ENCODE data around the gene NEDD9.

Gene NEDD9, protein sequence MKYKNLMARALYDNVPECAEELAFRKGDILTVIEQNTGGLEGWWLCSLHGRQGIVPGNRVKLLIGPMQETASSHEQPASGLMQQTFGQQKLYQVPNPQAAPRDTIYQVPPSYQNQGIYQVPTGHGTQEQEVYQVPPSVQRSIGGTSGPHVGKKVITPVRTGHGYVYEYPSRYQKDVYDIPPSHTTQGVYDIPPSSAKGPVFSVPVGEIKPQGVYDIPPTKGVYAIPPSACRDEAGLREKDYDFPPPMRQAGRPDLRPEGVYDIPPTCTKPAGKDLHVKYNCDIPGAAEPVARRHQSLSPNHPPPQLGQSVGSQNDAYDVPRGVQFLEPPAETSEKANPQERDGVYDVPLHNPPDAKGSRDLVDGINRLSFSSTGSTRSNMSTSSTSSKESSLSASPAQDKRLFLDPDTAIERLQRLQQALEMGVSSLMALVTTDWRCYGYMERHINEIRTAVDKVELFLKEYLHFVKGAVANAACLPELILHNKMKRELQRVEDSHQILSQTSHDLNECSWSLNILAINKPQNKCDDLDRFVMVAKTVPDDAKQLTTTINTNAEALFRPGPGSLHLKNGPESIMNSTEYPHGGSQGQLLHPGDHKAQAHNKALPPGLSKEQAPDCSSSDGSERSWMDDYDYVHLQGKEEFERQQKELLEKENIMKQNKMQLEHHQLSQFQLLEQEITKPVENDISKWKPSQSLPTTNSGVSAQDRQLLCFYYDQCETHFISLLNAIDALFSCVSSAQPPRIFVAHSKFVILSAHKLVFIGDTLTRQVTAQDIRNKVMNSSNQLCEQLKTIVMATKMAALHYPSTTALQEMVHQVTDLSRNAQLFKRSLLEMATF

GRCh38 chr6:11232193-11232769 is at the start of gene NEDD9:
NEDD9 (minus strand) TSS chr6:11232668; CDS start chr6:11232515, 153 bp downstream.
- DNase-seq (ENCODE audit: insufficient read length, low spot score) (peak; percentile 95), FAIRE-seq (peak; percentile 85)

GRCh38 chr6:11282245-11282644 is 49.8 kb upstream of the NEDD9 start:
- FAIRE-seq, result no peak
- no peak for DNase-seq (ENCODE audit: insufficient read length, low spot score)

DNA sequence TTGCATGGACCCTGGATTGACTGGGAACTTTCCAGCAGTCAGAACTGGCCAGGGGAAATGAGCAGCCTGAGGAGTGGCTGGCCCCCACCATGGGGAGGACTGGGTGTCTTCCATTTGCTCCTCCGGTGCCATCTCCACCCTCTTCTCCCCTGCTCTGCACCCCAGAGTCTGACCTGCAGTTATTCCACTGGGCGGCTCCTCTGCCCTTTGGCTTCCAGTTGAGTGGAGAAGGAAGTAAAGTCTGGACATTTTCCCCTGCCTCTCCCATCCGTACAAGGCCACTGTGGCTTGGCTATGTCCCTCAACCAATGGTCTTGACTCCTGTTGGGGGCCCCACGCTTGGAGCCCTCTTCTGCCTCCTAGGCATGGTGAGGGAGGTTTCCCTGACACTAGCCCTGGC is 47.9 kb upstream of the NEDD9 start:
- no peak for DNase-seq (ENCODE audit: insufficient read length, low spot score)
- no peak for FAIRE-seq

DNA sequence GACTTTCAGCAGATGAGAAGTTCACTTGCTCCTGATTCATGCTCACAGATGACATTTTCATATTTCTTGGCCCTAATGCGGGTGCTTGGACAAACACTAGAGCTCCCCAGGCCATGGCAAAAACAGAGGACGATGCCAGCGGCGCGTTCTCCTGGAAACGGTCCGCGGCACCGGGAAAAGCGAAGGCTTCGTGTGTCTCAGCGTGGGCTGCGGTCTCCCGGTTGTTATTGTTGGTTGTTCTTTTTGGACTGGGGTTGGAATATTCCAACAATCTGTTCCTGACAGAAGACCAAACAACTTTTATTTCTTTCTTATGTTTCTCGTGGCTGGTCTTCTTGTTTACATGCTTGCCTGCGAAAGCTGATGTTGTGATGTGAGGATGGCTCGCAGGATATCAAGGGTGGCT is 46.8 kb upstream of the NEDD9 start:
- DNase-seq (ENCODE audit: insufficient read length, low spot score) (no peak), FAIRE-seq (no peak)

GRCh38 chr6:11278207-11278559 is 45.7 kb upstream of the NEDD9 start:
- no peak for FAIRE-seq
- DNase-seq (ENCODE audit: insufficient read length, low spot score), result no peak

DNA sequence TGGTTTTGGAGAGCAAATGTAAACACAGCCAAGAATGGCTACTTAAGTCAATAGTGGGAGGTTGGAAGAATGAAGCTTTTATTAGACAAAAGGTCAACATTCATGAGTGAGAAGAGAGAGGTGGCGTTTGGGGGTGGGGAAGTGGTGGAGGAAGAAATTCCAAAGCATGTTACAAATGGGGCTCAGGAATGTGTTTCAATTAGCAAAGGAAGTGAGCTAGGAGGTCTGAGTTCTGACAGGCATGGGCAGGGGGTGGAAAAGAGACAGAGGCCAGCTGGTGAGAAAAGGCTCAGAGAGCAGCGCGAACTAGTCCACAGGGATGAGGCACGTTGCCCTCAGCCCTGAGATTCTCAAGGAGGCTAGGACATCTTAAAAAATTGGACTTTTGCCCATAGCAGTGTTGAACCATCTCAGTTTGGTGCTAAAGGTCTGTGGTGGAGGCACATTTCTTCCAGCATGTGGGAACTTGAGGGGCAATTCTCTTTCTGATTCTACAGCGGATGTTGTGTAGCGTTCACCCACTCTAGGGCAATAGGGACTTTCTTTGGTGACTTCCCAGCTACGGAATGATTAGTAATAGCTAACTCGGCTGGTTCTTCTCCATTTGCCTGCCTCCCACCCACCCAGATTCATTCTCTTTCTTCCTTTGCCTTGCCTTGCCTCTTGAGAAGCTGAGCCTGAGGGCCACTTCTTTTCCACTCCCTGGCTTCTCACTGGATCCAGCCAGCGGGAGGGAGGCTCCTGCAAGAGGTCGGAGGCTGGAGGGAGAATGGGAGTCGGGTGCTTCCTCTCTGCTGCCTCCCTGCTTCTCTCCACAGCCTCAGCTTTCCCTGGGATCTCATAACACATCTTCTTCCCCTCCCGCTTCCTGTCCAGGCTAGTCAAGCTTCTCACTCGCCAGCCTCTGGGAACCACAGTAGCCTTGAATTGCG is 45.1 kb upstream of the NEDD9 start:
- peak; percentile 36 for FAIRE-seq
- DNase-seq (ENCODE audit: insufficient read length, low spot score), result peak; percentile 78

DNA sequence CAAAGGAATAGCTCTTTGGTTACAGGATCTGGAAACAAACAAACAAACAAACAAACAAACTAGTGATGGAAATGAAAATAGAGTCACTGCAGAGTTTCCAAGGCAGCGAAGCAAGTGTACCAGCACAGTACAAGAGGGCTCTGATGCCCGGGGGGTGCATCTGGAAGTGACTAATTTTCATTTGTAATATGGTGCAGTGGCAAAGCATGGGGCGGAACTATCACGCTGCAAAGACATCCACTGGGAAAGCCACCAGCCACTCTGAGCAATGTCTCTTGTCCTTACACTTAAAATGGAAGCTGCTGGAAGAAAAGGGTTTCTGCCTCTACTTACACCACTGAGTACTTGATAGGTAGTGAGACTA is 44.4 kb upstream of the NEDD9 start:
- FAIRE-seq (no peak), DNase-seq (ENCODE audit: insufficient read length, low spot score) (no peak)

GRCh38 chr6:11276228-11276627 is 43.8 kb upstream of the NEDD9 start:
- FAIRE-seq, result no peak
- no peak for DNase-seq (ENCODE audit: insufficient read length, low spot score)

DNA sequence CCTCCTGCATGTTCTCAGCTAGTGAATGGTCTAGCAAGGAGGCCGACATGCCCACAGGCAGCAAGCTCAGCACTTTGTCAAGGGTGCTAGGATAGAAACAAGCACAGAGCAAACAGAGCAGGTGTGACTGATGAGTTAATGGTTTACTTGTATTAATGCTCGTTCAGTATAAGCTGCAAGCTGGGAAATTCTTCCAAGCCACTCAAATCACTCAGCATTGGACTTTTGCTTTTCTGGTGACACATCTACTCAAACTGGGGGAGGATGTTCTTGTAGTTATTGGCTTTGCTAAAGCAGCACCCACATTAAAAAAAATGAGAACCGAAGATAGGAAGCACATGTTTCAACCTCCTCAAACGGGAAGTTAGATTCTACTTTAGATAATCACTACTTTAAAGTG is 43.1 kb upstream of the NEDD9 start:
- FAIRE-seq (no peak), DNase-seq (ENCODE audit: insufficient read length, low spot score) (no peak)

- FAIRE-seq, result no peak
- DNase-seq (ENCODE audit: insufficient read length, low spot score), result no peak
These were observed 41.1 kb upstream of the NEDD9 start for GRCh38 chr6:11273406-11274065.

DNA sequence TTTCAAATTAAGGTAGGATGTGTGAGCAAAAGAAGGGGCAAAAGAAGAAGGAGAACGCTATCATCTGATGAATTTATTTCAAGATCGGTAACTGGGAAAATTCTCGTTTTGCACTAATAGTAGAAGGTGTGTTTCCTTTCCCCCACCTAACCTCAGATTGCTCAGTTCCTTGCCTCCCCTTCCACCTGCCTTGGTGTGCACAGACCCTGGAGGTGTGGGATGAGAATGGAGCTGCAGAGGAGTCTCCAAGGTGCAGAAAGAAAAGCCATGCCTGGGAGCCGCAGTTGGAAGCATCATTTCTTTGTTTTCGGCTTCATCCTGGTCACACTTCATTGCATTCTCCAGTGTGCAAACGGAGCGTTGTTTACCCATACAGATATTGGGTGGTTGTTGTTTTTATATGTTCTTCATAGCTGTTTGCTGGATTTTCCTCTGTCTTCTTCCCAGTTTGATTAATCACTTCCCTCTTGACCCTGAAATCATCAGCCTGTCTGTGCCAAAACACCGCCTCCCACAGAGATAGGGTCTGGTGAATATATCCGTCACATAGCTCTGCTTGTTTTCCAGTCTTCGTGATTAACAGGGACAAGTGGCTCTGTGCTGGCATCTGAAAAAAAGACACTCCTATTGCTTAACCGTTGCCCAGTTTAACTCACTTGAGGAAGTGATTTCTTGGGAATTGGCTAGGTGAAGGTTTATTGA is 40.2 kb upstream of the NEDD9 start:
- no peak for DNase-seq (ENCODE audit: insufficient read length, low spot score)
- no peak for FAIRE-seq

GRCh38 chr6:11271228-11272020 is 39.0 kb upstream of the NEDD9 start:
- DNase-seq (ENCODE audit: insufficient read length, low spot score) (no peak), FAIRE-seq (no peak)

DNA sequence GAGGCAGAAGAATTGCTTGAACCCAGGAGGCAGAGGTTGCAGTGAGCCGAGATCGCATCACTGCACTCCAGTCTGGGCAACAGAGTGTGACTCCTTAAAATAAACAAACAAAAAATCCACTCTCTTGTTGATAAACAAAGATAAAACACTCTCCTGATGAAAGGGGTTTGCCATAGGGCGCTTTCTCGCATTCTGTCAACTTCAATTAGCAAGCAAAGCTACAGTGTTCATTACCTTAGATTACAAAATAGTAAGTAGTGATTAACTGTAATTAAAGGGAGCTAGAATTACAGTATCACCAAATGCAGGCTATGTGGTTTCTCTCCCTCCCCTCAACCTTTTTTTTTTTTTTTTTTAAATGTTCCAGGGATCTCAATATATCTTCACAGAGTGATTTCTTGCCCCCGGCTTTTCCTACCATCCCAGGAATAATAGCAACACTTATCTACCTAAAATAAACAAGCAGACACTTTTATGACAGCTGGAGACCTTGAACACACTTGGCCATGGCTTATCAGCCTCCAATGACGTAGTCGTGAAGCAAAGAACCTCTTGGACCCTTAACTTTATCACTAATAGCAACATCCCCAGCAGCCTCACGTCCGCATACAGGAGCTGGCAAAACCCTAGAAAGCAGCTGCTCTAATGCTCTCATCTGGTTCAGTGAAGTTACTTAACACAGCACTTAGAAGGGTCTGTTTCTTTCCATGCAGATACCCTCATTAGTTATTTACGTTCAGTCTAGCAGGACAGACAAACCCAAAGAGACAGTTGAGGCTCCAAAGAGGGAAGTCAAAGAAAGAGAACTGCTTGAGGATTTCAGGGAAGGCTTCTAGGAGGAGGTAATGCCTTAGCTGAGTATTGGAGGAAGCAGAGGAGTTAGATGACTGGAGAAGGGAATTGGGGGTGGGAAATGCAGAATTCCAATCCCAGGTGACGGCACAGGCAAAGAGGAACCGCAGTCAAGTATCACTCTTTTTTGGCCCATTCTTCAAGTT is 37.9 kb upstream of the NEDD9 start:
- DNase-seq (ENCODE audit: insufficient read length, low spot score) (no peak), FAIRE-seq (no peak)

DNA sequence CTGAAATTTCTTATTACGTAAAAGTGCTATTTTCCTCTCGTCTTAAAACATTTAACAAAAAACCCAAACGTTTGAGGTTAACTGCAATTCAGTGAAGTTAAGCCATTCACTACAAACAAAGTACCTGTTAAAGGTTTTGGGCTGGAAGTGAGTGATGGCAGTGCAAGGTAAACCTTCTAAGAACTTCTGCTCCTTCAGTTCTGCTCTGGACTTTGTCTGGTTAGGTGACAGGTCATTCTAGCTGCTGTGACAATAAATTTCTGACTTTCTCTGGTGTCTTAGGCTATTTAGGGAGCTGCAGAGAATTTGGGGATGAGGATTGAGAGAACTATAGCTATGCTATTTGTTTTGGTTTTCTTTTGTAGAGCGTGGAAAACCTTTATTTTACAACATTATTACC is 36.5 kb upstream of the NEDD9 start:
- FAIRE-seq (no peak), DNase-seq (ENCODE audit: insufficient read length, low spot score) (no peak)

GRCh38 chr6:11266926-11267325 is 34.5 kb upstream of the NEDD9 start:
- no peak for FAIRE-seq
- no peak for DNase-seq (ENCODE audit: insufficient read length, low spot score)

DNA sequence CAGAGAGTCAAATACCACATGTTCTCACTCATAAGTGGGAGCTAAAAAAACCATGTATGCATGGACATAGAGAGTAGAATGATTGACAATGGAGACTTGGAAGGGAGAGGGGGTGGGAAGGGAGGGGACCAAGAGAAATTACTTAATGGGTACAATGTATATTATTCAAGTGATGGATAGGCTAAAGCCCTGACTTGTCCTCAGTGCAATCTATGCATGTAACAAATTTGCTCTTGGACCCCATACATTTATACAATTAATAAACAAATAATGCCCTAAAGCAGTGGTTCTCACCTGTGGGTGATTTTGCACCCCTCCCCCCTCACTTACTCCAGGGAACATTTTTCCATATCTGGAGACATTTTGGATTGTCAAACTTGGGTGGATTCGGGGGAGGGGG is 33.5 kb upstream of the NEDD9 start:
- no peak for DNase-seq (ENCODE audit: insufficient read length, low spot score)
- no peak for FAIRE-seq

GRCh38 chr6:11264100-11264499 is 31.6 kb upstream of the NEDD9 start:
- no peak for DNase-seq (ENCODE audit: insufficient read length, low spot score)
- no peak for FAIRE-seq

All from HTR-8/SVneo (cell line).